ENCODE measurements around the gene SLC35F2.

Gene SLC35F2

GRCh38 chr11:107751082-107751481 is 107.5 kb downstream of the SLC35F2 start:
- TF ChIP-seq ZNF274 (IDR thresholded peaks at IDR 0.05; ENCODE audit: low read depth, low read length): no peak
- H3K4me3 ChIP-seq (ENCODE audit: low read length): no peak overlapping the region

- TF ChIP-seq ZNF274 (IDR thresholded peaks at IDR 0.05; ENCODE audit: low read depth, low read length): no peak
- no peak overlapping the region for H3K4me3 ChIP-seq (ENCODE audit: low read length)
Measured at GRCh38 chr11:107750313-107750712, 108.3 kb downstream of the SLC35F2 start.

- H3K4me3 ChIP-seq (ENCODE audit: low read length): no peak overlapping the region
- no peak for TF ChIP-seq ZNF274 (IDR thresholded peaks at IDR 0.05; ENCODE audit: low read depth, low read length)
Measured at GRCh38 chr11:107747622-107748021, 111.0 kb downstream of the SLC35F2 start.

GRCh38 chr11:107744736-107745135 is 113.9 kb downstream of the SLC35F2 start:
- TF ChIP-seq ZNF274 (IDR thresholded peaks at IDR 0.05; ENCODE audit: low read depth, low read length): no peak
- H3K4me3 ChIP-seq (ENCODE audit: low read length): no peak overlapping the region

- no peak for TF ChIP-seq ZNF274 (IDR thresholded peaks at IDR 0.05; ENCODE audit: low read depth, low read length)
- no peak overlapping the region for H3K4me3 ChIP-seq (ENCODE audit: low read length)
Measured at GRCh38 chr11:107743191-107743590, 115.4 kb downstream of the SLC35F2 start.

- no peak for TF ChIP-seq ZNF274 (IDR thresholded peaks at IDR 0.05; ENCODE audit: low read depth, low read length)
- H3K4me3 ChIP-seq (ENCODE audit: low read length): no peak overlapping the region
Measured at GRCh38 chr11:107741044-107741823, 117.4 kb downstream of the SLC35F2 start.

Measured in GM08714 (cell line).